ENCODE results near the gene LRRC8E. TPM values are rescaled to one million over a fixed set of nuclear protein-coding genes. Genes with fewer than 3 reads are reported as not detected.

The LRRC8E gene
- total RNA-seq, 1 experiment from 2014 or later, result 2.6 TPM

DNA sequence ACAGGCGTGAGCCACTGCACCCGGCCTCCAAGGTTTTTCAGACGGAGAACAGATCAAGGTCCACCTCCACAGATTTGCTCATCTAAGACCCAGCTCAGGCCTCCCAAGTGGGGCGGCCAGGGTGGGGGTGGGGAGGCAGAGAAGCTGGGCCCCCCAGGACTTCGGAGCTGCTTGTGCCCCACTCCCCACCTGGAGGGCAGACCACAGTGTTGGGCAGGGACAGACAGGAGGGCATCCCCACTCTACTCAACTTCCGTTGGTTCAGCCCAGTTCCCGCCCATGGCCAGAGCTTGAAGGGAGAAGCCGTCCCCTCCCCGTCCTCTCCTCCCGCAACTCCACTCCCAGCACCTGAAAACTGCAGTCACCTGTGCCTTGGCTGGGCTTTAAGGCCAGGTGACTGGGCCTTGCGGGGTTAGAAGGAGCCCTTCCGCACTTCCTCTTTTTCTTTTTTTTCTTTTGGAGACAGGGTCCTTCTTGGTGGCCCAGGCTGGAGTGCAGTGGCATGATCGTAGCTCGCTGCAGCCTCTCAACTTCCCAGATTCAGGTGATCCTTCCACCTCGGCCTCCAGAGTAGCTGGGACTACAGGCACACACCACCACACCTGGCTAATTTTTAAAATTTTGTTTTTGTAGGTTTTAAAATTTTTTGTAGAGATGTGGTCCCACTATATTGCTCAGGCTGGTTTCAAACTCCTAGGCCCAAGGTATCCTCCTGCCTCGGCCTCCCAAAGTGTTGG lies 734 bp upstream of the LRRC8E start:
- no peak for DNase-seq (ENCODE audit: low spot score)

DNA sequence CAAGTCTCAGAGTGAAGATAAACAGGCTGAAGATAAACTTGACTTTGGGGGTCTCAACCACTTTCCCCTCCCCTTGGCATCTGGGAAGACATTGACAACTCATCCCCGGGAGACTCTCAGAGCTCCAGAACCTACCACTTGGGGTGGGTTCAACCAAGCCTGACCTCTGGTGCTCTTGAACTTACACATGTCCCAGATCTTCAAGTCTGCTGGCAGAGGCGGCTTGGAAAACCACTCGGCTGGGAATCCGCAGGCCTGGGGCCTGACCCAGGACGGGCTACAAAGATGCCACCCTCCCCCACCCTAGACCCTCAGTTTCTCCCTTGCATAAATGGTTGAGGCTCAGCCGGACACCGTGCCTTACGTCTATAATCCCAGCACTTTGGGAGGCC lies 512 bp downstream of the LRRC8E start:
- no peak for DNase-seq (ENCODE audit: low spot score)

DNA sequence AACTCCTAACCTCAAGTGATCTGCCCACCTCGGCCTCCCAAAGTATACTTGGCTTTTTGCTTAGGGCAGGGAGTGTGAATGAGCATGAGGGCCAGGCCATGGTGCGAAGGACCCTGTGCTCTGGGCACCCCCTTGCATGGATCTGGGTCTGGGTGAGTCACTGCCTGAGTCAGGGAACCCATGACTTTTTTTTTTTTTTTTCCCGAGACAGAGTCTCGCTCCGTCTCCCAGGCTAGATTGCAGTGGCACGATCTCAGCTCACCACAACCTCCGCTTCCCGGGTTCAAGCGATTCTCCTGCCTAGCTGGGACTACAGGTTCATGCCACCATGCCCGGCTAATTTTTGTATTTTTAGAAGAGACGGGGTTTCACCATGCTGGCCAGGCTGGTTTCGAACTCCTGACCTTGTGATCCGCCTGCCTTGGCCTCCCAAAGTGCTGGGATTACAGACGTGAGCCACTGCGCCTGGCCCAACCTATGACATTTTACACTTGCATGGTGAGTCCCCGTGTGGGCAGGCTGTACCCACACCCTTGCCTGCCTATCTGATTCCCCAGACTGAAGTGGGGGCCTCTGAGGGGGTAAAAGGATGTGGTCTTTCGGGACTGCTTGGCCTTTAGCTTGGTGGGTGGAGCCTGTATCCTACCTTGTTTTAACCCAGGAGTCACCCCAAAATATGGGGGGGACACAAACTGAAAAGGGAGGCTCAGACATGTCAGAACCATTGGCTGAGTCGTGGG lies 5.2 kb downstream of the LRRC8E start:
- DNase-seq (ENCODE audit: low spot score), result peak; percentile 52

DNA sequence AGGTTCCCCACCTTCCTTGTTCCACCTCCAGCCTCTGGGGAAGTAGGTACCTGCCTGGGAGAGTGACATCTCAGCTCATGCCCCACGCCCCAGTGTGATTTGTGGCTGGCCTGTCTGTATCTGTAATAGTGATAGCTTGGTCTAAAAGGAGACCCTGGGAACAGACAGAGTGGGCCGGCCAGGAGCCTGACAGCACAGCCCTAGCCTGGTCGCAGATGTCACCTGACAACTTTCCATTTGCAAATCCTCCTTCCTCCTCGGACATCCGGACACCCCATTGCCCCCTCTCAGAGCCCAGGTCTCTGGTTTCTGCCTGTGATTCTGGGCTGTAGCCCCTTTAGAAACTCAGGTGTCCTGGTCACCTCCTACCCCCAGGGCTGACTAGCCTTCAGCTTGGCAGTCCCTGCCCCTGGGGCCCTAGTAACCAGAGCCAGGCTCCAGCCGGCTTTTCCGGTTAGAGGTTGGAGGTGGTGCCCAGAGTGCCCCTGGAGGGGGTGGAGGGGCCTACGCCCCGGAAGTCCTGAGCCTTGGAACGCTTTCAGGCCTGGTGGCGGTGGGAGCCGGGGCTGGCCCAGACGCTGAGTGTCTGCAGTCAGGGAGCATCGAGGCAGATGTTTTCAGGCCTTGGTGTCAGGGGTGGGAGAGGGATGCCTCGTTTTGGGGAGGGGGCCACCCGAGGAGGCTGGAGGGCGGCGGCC lies 6.5 kb downstream of the LRRC8E start:
- DNase-seq (ENCODE audit: low spot score), result no peak

DNA sequence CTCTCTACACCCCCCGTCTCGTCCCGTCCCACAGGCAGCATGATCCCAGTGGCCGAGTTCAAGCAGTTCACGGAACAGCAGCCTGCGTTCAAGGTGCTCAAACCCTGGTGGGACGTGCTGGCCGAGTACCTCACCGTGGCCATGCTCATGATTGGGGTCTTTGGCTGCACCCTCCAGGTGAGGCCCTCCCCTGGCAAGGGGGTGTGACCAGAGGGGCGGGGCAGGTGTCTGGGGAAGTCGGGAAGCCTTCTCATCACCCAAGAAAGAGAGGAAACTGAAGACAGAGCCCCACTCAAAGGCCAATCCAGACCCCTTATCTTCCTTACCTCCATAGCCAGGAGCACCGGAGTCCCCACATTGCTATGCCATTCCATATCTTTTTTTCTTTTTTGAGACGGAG lies 7.3 kb downstream of the LRRC8E start:
- no peak for DNase-seq (ENCODE audit: low spot score)

DNA sequence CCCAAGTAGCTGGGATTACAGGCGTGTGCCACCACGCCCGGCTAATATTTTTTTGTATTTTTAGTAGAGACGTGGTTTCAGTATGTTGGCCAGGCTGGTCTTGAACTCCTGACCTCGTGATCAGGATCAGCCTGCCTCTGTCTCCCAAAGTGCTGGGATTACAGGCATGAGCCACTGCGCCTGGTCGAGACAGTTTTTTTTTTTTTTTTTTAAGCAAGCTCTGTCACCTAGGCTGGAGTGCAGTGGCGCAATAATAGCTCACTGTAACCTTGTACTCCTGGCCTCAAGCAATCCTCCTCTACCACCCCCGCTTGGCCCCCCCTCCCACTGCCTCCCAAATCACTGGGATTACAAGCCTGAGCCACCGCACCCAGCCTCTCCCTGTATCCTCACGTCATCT lies 9.0 kb downstream of the LRRC8E start:
- no peak for DNase-seq (ENCODE audit: low spot score)

DNA sequence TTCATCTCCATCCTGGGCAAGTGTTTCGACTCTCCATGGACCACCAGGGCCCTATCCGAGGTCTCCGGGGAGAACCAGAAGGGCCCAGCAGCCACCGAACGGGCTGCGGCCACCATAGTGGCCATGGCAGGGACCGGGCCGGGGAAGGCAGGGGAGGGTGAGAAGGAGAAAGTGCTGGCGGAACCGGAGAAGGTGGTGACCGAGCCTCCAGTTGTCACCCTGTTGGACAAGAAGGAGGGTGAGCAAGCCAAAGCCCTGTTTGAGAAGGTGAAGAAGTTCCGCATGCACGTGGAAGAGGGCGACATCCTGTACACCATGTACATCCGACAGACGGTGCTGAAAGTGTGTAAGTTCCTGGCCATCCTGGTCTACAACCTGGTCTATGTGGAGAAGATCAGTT lies 10.7 kb downstream of the LRRC8E start:
- no peak for DNase-seq (ENCODE audit: low spot score)

DNA sequence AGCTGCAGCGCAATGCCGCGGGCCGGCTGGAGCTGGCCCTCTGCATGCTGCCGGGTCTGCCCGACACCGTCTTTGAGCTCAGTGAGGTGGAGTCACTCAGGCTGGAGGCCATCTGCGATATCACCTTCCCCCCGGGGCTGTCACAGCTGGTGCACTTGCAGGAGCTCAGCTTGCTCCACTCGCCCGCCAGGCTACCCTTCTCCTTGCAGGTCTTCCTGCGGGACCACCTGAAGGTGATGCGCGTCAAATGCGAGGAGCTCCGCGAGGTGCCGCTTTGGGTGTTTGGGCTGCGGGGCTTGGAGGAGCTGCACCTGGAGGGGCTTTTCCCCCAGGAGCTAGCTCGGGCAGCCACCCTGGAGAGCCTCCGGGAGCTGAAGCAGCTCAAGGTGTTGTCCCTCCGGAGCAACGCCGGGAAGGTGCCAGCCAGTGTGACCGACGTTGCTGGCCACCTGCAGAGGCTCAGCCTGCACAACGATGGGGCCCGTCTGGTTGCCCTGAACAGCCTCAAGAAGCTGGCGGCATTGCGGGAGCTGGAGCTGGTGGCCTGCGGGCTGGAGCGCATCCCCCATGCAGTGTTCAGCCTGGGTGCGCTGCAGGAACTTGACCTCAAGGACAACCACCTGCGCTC lies 11.6 kb downstream of the LRRC8E start:
- no peak for DNase-seq (ENCODE audit: low spot score)

DNA sequence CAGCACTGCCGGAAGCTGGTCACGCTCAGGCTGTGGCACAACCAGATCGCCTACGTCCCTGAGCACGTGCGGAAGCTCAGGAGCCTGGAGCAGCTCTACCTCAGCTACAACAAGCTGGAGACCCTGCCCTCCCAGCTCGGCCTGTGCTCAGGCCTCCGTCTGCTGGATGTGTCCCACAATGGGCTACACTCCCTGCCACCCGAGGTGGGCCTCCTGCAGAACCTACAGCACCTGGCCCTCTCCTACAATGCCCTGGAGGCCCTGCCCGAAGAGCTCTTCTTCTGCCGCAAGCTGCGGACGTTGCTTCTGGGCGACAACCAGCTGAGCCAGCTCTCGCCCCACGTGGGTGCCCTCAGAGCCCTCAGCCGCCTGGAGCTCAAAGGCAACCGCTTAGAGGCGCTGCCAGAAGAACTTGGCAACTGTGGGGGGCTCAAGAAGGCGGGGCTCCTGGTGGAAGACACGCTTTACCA lies 12.1 kb downstream of the LRRC8E start:
- DNase-seq (ENCODE audit: low spot score), result no peak

DNA sequence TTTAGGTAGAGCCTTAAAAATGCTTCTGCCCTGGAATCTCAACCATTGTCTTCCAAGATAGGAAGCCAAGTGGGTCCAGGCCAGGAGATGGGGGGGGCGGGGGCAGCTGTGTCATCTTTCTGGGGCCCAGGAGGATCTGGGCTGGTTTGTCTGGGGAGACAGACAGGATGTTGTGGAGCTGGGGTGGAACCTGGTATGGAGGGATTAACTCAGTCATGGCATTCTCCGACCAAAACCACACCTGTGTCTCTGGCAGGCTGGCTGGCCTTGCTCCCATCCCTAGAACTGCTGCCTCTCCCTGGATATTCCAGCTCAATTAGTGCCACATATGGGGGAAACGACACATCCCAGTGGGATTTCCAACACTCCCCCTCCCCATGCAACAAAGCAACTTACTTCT lies 12.6 kb downstream of the LRRC8E start:
- DNase-seq (ENCODE audit: low spot score), result no peak

DNA sequence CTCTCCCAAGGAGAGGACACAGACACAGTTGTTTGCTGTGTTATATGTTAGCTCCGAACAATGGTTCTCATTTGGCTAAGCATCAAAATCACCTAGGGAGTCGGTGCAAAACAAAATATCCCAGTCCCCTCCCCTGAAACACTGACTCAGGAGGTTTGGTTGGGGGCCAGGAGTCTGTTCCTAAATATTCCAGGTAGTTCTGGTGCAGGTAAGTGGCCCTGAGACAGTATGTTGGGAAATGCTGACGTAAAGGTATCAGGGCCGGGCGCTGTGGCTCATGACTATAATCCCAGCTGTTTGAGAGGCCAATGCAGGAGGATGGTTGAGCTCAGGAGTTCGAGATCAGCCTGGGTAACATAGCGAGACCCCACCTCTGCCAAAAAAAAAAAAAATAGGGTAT lies 13.0 kb downstream of the LRRC8E start:
- DNase-seq (ENCODE audit: low spot score), result no peak

DNA sequence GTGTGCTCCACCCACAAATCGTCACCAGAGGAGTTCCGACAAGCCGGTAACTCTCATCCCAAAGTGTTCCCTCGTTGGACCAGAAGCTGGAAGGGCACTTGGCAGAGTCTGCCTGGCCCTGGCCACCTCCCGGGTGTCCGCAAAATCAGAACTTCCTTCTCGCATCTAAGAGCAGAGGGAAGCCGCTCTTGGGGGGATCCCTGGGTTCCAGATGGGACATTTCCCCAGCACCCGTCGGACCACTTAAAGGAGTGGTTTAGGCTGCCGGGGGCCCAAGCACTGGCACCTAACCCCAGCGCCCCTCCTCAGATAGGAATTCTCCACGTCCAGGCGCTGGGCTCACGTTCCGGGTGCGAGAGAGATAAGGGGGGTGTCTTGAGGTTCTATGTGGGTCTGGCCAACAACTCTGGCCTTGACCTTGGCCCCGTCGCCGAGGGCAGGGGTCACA lies 14.5 kb downstream of the LRRC8E start:
- DNase-seq (ENCODE audit: low spot score), result no peak

DNA sequence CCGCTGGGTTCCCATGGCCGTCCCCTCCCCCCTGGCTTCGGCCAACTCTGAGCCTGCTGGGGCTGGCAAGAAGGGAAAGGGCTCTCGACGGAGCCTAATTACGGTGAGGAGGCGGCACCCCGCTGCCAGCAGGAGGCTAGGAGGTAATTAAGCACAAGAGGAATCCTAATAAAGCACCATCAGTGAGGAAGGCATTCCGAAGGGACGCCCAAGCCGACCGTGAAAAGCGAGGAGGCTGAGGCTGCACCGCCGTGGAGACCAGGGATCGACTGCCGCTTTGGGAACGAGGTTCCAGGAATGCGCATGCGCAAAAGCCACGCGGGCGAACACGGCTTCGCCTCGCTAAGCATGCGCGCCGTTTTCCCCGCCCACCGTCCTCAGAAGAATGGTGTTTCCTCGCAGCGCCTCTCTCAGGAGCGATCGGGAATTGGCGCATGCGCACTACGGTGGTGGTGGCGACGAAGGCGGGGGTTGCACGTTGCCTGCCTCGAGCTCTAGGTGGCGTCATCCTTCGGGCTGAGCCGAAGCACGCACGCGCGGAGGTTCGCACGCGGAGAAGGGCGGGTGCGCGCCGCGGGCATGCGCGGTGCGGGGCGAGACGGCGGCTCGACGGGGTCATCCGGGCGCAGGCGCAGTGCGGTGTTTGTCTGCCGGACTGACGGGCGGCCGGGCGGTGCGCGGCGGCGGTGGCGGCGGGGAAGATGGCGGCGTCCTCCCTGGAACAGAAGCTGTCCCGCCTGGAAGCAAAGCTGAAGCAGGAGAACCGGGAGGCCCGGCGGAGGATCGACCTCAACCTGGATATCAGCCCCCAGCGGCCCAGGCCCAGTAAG lies 15.1 kb downstream of the LRRC8E start, which contains the start of gene MAP2K7:
MAP2K7 (plus strand) TSS at position 634 of the 830 bp plus-strand sequence; CDS start at position 702, 68 bp downstream.
- peak; percentile 100 for DNase-seq (ENCODE audit: low spot score)

DNA sequence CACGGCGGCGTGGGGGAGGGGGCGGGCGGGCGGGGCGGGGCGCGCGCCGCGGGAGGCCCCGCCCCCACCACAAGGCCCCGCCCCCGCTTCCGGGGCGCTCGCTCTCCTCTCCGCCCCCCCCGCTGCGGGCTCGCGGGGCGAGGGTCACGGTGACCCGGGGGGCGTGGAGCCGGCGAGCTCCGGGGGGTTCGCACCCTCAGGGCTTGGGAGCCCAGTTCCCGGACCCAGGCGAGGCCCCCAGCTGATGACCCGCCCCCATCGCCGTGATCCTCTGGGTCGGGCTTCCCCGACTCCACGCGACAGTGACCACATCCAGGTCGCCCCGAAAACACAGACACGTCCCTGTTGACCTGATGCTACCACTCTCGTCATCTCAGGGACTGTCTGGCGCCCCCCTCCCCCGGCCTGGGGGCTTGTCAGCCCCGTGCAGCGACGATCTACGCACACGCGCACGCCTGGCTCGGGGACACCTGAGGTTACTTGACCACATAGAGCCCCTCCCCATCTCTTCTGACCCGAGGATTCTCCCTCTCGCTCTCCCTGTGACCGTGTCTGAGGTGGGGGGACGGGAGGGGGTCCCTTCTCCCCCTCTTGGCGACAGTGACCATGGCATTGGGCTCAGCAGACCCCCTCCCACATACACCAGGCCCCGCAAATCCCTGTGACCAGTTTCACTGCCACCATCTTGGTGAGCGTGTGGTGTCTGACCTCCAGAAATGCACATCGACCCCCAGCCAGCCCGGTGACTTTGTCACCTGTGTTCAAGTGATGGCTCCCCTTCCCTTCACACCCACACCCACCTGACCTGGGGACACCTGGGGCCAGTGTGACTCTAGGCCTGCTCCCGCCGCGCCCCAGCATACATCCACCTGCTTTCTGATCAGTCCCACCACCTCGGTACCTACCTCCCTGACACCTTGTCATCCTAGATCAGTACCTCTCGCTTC lies 16.0 kb downstream of the LRRC8E start:
- no peak for DNase-seq (ENCODE audit: low spot score)

DNA sequence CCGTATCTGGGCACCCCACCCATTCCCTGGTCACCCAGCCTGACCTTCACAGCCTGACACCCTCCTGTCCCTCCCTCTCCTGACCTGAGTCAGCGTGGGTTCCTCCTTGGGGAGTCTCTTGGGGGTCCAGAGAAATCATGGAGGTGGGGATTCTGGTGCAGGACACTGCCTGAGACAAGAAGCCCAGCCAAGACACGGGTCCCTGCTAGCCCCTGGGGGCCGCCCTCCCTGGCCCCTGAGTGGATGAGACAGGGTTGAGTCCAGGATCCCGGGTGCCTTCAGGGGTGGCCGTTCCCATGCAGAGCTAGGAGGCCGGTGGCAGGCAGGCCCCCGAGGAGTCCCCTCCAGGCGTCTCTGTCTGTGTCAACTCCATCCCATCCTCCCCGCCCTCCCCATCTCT lies 17.0 kb downstream of the LRRC8E start:
- no peak for DNase-seq (ENCODE audit: low spot score)

DNA sequence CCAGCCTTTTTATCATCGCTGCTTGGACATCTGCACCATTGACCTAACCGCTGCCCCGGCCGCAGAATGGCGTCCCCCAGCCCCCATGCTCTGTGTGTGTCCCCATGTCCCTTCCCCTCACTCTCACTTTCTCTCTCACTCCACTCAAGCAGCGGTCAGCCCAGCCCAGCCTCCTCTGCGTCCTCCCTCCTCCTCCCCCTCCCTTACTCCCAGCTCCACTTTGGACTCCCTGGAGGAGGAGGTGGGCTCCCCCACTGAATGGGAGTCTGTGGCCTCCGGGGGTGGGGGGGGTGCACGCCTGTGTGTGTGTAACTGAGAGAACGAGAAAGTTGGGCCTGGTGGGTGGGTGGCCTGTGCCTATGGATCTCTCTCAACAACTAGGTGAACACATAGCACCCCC lies 17.5 kb downstream of the LRRC8E start:
- DNase-seq (ENCODE audit: low spot score), result no peak

DNA sequence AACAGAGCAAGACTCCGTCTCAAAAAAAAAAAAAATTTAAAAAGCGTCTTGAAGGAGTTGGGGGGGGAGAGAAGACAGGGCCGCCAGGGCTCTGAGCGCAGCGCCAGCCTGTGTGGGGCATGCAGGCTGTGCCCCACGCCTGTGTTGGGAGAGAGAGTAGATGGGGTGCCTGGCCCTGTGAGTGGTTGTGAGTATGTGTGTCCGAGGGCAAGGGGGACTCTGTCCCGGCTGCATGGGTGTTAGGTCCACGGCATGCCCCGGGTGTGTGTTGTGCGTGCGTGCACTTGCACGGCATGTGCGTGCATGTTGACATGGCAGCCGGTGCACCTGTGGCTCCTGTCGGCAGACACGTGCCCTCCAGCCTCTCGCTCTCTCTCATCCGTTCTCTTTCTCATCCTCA lies 18.8 kb downstream of the LRRC8E start:
- no peak for DNase-seq (ENCODE audit: low spot score)

DNA sequence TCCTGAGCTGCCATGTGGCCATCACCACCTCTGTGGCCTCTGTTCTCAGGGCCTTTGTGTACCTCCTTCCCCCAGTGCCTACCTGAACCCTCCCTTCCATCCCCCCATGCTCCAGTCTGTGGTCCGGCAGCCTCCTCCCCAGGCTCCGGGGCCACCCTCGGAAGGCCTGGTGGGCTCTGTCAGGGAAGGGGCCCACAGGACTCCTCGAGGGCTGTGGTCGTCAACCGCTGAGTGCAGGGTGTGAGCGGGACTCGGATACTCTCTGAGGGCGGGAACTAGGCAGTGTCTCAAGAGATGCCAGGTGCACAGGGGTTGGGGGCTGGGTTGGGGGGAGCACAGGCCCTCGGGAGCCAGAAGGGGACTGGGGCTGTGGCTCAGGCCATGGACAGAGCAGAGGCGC lies 19.2 kb downstream of the LRRC8E start:
- no peak for DNase-seq (ENCODE audit: low spot score)

DNA sequence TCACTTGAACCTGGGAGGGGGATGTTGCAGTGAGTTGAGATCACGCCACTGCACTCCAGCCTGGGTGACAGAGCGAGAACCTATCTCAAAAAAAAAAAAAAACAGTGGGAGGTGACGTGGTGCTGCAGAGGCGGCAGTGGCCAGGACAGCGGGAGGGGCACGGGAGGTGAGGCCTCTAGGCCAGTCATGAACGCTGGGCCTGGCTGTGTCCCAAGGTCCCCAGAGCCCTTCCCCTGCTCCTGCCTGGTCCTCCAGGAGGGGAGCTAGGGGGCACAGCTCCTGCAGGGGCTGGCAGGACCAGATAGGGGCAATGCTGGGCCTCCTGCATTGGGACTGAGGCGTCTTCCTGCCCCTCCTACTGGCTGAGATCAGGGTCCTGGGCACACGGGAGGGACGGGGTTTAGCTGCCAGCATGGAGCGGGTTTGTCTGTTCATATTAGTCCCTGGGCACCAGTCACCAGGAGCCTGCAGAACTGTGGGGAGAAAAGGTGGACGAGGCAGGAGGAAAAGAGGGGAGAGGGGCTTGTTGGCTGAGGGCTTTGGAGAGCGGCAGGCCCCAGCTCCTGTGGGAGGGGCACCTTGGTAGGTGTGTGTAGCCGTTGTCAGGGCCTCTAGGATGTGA lies 19.9 kb downstream of the LRRC8E start:
- no peak for DNase-seq (ENCODE audit: low spot score)
